Erythroblast (primary cell): Measurements from ENCODE around the gene DPP4.

ENCODE experiments used
- GATA1 ChIP-seq: IDR thresholded peaks from 2 replicates; pipeline ENCODE4 v1.6.1; 2011; ENCODE audit warnings: low read depth, mild to moderate bottlenecking, control low read depth, low read length, moderate library complexity
- POLR2A ChIP-seq: IDR thresholded peaks from 2 replicates; pipeline ENCODE4 v1.6.1; 2011; ENCODE audit warnings: mild to moderate bottlenecking, low read length

- TF ChIP-seq POLR2A (no peak), GATA1 (no peak)
Observed at GRCh38 chr2:162035981-162036380, 38.0 kb downstream of the DPP4 start.
